Choroid plexus epithelial cell (primary cell): ENCODE results near the gene RET.
"Not testable (repeated sequence)": the region's sequence is repeated elsewhere in the genome, so short reads cannot be mapped to it uniquely, and the experiment has no call there.

ENCODE experiments used
- DNase-seq: peaks from one replicate; pipeline ENCODE4 v3.0.0-alpha.2; 2010; ENCODE audit warnings: low read depth
- H3K4me3 ChIP-seq: 2 replicates; pipeline ENCODE4 v1.5.1; 2011; ENCODE audit warnings: low read depth, mild to moderate bottlenecking, control low read depth, low read length, moderate library complexity
- CTCF ChIP-seq: conservative IDR thresholded peaks from 2 replicates; pipeline ENCODE4 v1.5.1; 2011; ENCODE audit warnings: low read depth, mild to moderate bottlenecking, control low read depth, inconsistent platforms, low read length, moderate library complexity

Gene RET

DNA sequence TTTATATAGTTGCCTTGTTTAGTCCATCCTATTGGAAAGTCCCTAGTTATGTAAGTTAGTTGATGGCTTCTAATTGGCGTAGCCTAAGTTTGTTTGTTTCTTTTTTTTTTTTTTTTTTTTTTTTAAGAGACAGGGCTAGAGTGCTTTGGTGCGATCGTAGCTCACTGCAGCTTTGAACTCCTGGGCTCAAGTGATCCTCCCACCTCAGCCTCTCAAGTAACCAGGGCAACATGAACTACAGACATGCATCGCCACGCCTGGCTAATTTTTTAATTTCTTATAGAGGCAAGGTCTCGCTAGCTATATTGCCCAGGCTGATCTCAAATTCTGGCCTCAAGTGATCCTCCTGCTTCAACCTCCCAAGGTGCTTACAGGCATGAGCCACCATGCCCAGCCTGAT, 68.4 kb downstream of the RET start:
- no peak for DNase-seq
- H3K4me3 ChIP-seq, result no peak overlapping the region
- TF ChIP-seq CTCF, result no peak

GRCh38 chr10:43145936-43146335, 69.1 kb downstream of the RET start:
- DNase-seq, H3K4me3 ChIP-seq: not testable (repeated sequence)

GRCh38 chr10:43151371-43151770, 74.5 kb downstream of the RET start:
- DNase-seq, result no peak
- no peak overlapping the region for H3K4me3 ChIP-seq
- no peak for TF ChIP-seq CTCF

- no peak for DNase-seq
- H3K4me3 ChIP-seq, result no peak overlapping the region
- no peak for TF ChIP-seq CTCF
Measured at GRCh38 chr10:43153901-43154300, 77.0 kb downstream of the RET start.

DNA sequence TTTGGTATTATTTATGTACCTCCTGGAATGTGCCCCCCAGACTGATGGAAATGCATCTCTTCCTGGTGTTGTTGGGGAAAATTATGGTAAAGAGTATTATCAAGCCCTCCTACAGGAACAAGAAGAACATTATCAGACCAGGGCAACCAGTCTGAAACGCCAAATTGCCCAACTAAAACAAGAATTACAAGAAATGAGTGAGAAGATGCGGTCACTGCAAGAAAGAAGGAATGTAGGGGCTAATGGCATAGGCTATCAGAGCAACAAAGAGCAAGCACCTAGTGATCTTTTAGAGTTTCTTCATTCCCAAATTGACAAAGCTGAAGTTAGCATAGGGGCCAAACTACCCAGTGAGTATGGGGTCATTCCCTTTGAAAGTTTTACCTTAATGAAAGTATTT, 78.4 kb downstream of the RET start:
- H3K4me3 ChIP-seq, result no peak overlapping the region
- no peak for TF ChIP-seq CTCF
- no peak for DNase-seq

DNA sequence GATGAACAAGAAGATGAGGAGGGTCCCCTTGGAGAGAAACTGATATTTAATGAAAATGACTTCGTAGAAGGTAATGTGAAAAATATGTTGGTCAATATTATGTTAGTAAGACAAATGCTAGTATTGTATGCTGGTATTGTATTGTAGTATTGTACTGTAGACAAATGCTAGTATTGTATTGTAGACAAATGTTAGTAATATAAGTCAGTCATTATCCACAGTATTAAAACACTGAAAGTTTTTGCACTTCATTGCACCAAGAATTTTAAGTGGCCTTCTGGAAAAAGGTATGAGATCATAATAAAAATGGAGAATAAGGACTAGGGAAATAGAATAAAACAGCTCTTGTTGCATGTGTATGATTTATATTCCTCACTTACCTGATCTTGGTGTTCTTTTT, 78.9 kb downstream of the RET start:
- H3K4me3 ChIP-seq, result no peak overlapping the region
- no peak for TF ChIP-seq CTCF
- no peak for DNase-seq

DNA sequence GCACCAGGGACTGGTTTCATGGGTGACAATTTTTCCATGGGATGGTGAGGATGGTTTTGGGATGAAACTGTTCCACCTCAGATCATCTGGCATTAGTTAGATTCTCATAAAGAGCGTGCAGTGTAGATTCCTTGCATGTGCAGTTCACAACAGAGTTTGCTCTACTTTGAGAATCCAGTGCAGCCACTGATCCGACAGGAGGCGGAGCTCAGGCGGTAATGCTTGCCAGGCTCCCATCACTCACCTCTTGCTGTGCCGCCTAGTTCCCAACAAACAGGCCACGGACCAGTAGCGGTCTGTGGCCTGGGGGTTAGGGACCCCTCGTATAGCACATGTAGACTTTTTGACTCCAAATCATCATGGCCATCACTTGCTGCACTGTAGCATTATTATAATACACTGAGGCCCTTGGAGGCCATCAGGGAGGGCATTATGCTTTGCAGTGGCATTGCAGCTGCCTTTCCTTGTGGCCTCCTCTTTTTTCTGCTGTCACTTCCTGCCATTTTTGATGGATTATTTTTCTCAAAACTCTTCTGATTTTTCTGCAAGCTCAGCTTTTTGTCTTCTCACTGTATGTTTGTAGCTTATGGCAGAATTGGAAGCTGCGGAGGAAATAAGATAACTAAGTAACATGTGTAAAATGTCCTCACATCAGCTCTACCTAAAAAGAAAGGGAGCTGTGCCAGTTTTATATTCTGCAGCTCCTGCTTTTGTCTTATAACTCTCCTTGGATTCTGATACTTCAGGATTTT, 79.9 kb downstream of the RET start:
- DNase-seq, result no peak
- no peak for TF ChIP-seq CTCF
- H3K4me3 ChIP-seq, result no peak overlapping the region
